SK-N-SH treated with all-trans-retinoic acid at 6 μM for 48 hours (cell line): ENCODE measurements around the gene PRAMEF11.

ENCODE experiments used
- ATAC-seq: fragments of 200-7000 bp; cut with Tn5 transposase; 3 replicates; pipeline ENCODE4 v1.9.1; 2020; ENCODE audit warnings: mild to moderate bottlenecking, moderate library complexity
- ARNTL ChIP-seq: fragments of 450-650 bp; formaldehyde crosslinking; IDR thresholded peaks from 2 replicates; pipeline ENCODE4 v1.5.0; 2020; ENCODE audit warnings: low read depth, mild to moderate bottlenecking, moderate library complexity, borderline replicate concordance
- BACH2 ChIP-seq: fragments of 250-450 bp; sonication (Bioruptor Pico); IDR thresholded peaks from 2 replicates; pipeline ENCODE4 v1.9.0; 2021; ENCODE audit warnings: mild to moderate bottlenecking, borderline replicate concordance
- CREB5 ChIP-seq: fragments of 250-450 bp; sonication (Bioruptor Pico); IDR thresholded peaks from 2 replicates; pipeline ENCODE4 v1.5.1; 2020; ENCODE audit warnings: low read depth, mild to moderate bottlenecking, moderate library complexity
- CSDC2 ChIP-seq: fragments of 250-450 bp; sonication (Bioruptor Pico); IDR thresholded peaks from 2 replicates; pipeline ENCODE4 v1.5.0; 2020; ENCODE audit warnings: mild to moderate bottlenecking, moderate library complexity
- ESRRG ChIP-seq: fragments of 250-450 bp; sonication (Bioruptor Pico); IDR thresholded peaks from 2 replicates; pipeline ENCODE4 v1.6.1; 2021; ENCODE audit warnings: mild to moderate bottlenecking
- GLIS3 ChIP-seq: fragments of 250-450 bp; sonication (Bioruptor Pico); IDR thresholded peaks from 2 replicates; pipeline ENCODE4 v1.5.0; 2020; ENCODE audit warnings: mild to moderate bottlenecking, moderate library complexity
- ISL1 ChIP-seq: fragments of 250-450 bp; sonication (Bioruptor Pico); IDR thresholded peaks from 2 replicates; pipeline ENCODE4 v2.1.2; 2022; ENCODE audit warnings: mild to moderate bottlenecking, moderate library complexity
- OSR1 ChIP-seq: fragments of 250-450 bp; sonication (Bioruptor Pico); IDR thresholded peaks from 2 replicates; pipeline ENCODE4 v1.8.0; 2022; ENCODE audit warnings: moderate library complexity, mild to moderate bottlenecking, inconsistent platforms
- PATZ1 ChIP-seq: fragments of 250-450 bp; sonication (Bioruptor Pico); IDR thresholded peaks from 2 replicates; pipeline ENCODE4 v1.8.0; 2020; ENCODE audit warnings: mild to moderate bottlenecking, moderate library complexity, borderline replicate concordance
- POU6F1 ChIP-seq: fragments of 250-450 bp; sonication (Bioruptor Pico); IDR thresholded peaks from 2 replicates; pipeline ENCODE4 v1.8.0; 2021; ENCODE audit warnings: low read depth, mild to moderate bottlenecking, moderate library complexity, borderline replicate concordance
- PPARA ChIP-seq: fragments of 250-450 bp; sonication (Bioruptor Pico); IDR thresholded peaks from 2 replicates; pipeline ENCODE4 v1.5.0; 2020; ENCODE audit warnings: mild to moderate bottlenecking, borderline replicate concordance
- RARB ChIP-seq: fragments of 250-450 bp; sonication (Bioruptor Pico); IDR thresholded peaks from 2 replicates; pipeline ENCODE4 v1.8.0; 2021; ENCODE audit warnings: mild to moderate bottlenecking, moderate library complexity
- SNAI2 ChIP-seq: fragments of 250-450 bp; sonication (Bioruptor Pico); IDR thresholded peaks from 2 replicates; pipeline ENCODE4 v1.5.0; 2020; ENCODE audit warnings: mild to moderate bottlenecking, moderate library complexity
- TCF4 ChIP-seq: fragments of 250-450 bp; sonication (Bioruptor Pico); IDR thresholded peaks from 2 replicates; pipeline ENCODE4 v1.8.0; 2021; ENCODE audit warnings: mild to moderate bottlenecking, moderate library complexity, borderline replicate concordance
- TOX ChIP-seq: fragments of 250-450 bp; sonication (Bioruptor Pico); IDR thresholded peaks from 2 replicates; pipeline ENCODE4 v1.8.0; 2021; ENCODE audit warnings: mild to moderate bottlenecking, moderate library complexity, borderline replicate concordance
- TSHZ2 ChIP-seq: fragments of 250-450 bp; sonication (Bioruptor Pico); IDR thresholded peaks from 2 replicates; pipeline ENCODE4 v1.5.0; 2020; ENCODE audit warnings: mild to moderate bottlenecking, moderate library complexity
- ZC3H10 ChIP-seq: fragments of 250-450 bp; sonication (Bioruptor Pico); IDR thresholded peaks from 2 replicates; pipeline ENCODE4 v1.5.1; 2021; ENCODE audit warnings: mild to moderate bottlenecking, moderate library complexity
- ZFP3 ChIP-seq: fragments of 250-450 bp; sonication (Bioruptor Pico); IDR thresholded peaks from 2 replicates; pipeline ENCODE4 v1.5.0; 2020; ENCODE audit warnings: mild to moderate bottlenecking, moderate library complexity
- ZFP30 ChIP-seq: fragments of 450-650 bp; formaldehyde crosslinking; IDR thresholded peaks from 2 replicates; pipeline ENCODE4 v1.5.0; 2022; ENCODE audit warnings: mild to moderate bottlenecking, moderate library complexity
- ZNF565 ChIP-seq: fragments of 450-650 bp; formaldehyde crosslinking; conservative IDR thresholded peaks from 2 replicates; pipeline ENCODE4 v1.5.0; 2020; ENCODE audit warnings: low read depth, mild to moderate bottlenecking, moderate library complexity
- ZNF70 ChIP-seq: fragments of 450-650 bp; formaldehyde crosslinking; IDR thresholded peaks from 2 replicates; pipeline ENCODE4 v1.5.0; 2020; ENCODE audit warnings: mild to moderate bottlenecking, moderate library complexity
- ZNF8 ChIP-seq: fragments of 450-650 bp; formaldehyde crosslinking; IDR thresholded peaks from 2 replicates; pipeline ENCODE4 v1.5.0; 2020; ENCODE audit warnings: mild to moderate bottlenecking, moderate library complexity

The PRAMEF11 gene

GRCh38 chr1:12778907-12779306 lies 52.3 kb downstream of the PRAMEF11 start:
- no peak for TF ChIP-seq BACH2 (CRISPR knock-in tag)
- TF ChIP-seq PPARA (CRISPR knock-in tag), result no peak
- TF ChIP-seq ZNF565 (CRISPR knock-in tag), result no peak
- no peak for TF ChIP-seq CSDC2 (CRISPR knock-in tag)
- TF ChIP-seq PATZ1 (CRISPR knock-in tag), result no peak
- TF ChIP-seq RARB (CRISPR knock-in tag), result no peak
- no peak for TF ChIP-seq TCF4
- no peak for TF ChIP-seq SNAI2 (CRISPR knock-in tag)
- TF ChIP-seq TSHZ2 (CRISPR knock-in tag), result no peak
- no peak for TF ChIP-seq ZC3H10 (CRISPR knock-in tag)
- no peak for TF ChIP-seq TOX
- TF ChIP-seq ZNF8, result no peak
- no peak for TF ChIP-seq GLIS3
- no peak for ATAC-seq

- TF ChIP-seq POU6F1 (CRISPR knock-in tag) (no peak), BACH2 (CRISPR knock-in tag) (no peak), PATZ1 (CRISPR knock-in tag) (no peak), CREB5 (no peak), TOX (no peak), SNAI2 (CRISPR knock-in tag) (no peak)
- no peak for ATAC-seq
These were observed 53.1 kb downstream of the PRAMEF11 start for GRCh38 chr1:12778061-12778460.

- ATAC-seq, result no peak; the same call in 2 of the 3 replicates
- TF ChIP-seq SNAI2 (CRISPR knock-in tag), result no peak
- no peak for TF ChIP-seq ISL1 (CRISPR knock-in tag)
- no peak for TF ChIP-seq ZC3H10 (CRISPR knock-in tag)
- TF ChIP-seq, all 23 proteins: peak for 0
These were observed 54.2 kb downstream of the PRAMEF11 start for GRCh38 chr1:12776801-12777557.

- no peak for ATAC-seq
- TF ChIP-seq RARB (CRISPR knock-in tag), result no peak
- no peak for TF ChIP-seq TOX
- TF ChIP-seq ZFP3 (CRISPR knock-in tag), result no peak
- no peak for TF ChIP-seq ISL1 (CRISPR knock-in tag)
- TF ChIP-seq PPARA (CRISPR knock-in tag), result no peak
- TF ChIP-seq OSR1 (CRISPR knock-in tag), result no peak
- TF ChIP-seq GLIS3, result no peak
- no peak for TF ChIP-seq ZFP30
- no peak for TF ChIP-seq POU6F1 (CRISPR knock-in tag)
- TF ChIP-seq BACH2 (CRISPR knock-in tag), result no peak
- no peak for TF ChIP-seq CSDC2 (CRISPR knock-in tag)
- no peak for TF ChIP-seq ZNF70 (CRISPR knock-in tag)
- no peak for TF ChIP-seq ESRRG
- no peak for TF ChIP-seq ARNTL (CRISPR knock-in tag)
These were observed 55.8 kb downstream of the PRAMEF11 start for GRCh38 chr1:12775443-12775842.
